IMR-90 (cell line): ENCODE results near the gene TMEM63A. TPM values are rescaled to one million over a fixed set of nuclear protein-coding genes. Genes with fewer than 3 reads are reported as not detected.

Source experiments
- ATAC-seq: fragments of 200-7000 bp; cut with Tn5 transposase; 2 replicates; pipeline ENCODE4 v1.9.1; 2020; ENCODE audit warnings: low read depth, mild to moderate bottlenecking, moderate library complexity
- BruUV-seq: library from RNA; stranded (reverse); fragments of 400-500 nt; replicated peaks from 2 replicates; lab custom pipeline; 2021; lab: Mats Ljungman, UMichigan
- CTCF ChIA-PET: fragments of 300-600 bp; formaldehyde crosslinking; extraction: SDS; loops from one replicate; lab custom pipeline; 2021; ENCODE audit warnings: antibody characterized with exemption; lab: Yijun Ruan, JAX
- POLR2A ChIA-PET: fragments of 300-600 bp; sonication (Branson Sonifier 250); formaldehyde crosslinking; loops from one replicate; lab custom pipeline; 2022; ENCODE audit warnings: antibody characterized with exemption; ENCODE audit not compliant: unreplicated experiment; lab: Charles Lee
- DNase-seq: peaks from one replicate; pipeline ENCODE4 v3.0.0; 2013
- H2AFZ ChIP-seq: replicated peaks from 2 replicates; pipeline ENCODE3; 2013; ENCODE audit warnings: low read length, mild to moderate bottlenecking; ENCODE audit not compliant: poor library complexity
- H2AK5ac ChIP-seq: 2 replicates; pipeline ENCODE4 v1.6.1; 2013; ENCODE audit warnings: low read depth, low read length, inconsistent platforms
- H2AK9ac ChIP-seq: replicated peaks from 2 replicates; pipeline ENCODE3; 2013; ENCODE audit warnings: mild to moderate bottlenecking, low read depth, low read length, moderate library complexity; ENCODE audit not compliant: poor library complexity
- H2BK120ac ChIP-seq: 2 replicates; pipeline ENCODE4 v1.6.1; 2013; ENCODE audit warnings: low read depth, low read length, inconsistent platforms
- H2BK15ac ChIP-seq: 3 replicates; pipeline ENCODE4 v1.6.1; 2013; ENCODE audit warnings: low read depth, low read length, inconsistent platforms
- H2BK20ac ChIP-seq: 2 replicates; pipeline ENCODE4 v1.6.1; 2013; ENCODE audit warnings: low read depth, mild to moderate bottlenecking, inconsistent platforms, low read length, moderate library complexity
- H2BK5ac ChIP-seq: 2 replicates; pipeline ENCODE4 v1.6.1; 2013; ENCODE audit warnings: mild to moderate bottlenecking, low read depth, low read length, inconsistent platforms; ENCODE audit not compliant: poor library complexity, severe bottlenecking
- H3K14ac ChIP-seq: replicated peaks from 2 replicates; pipeline ENCODE4 v1.6.1; 2013; ENCODE audit warnings: low read depth, low read length, inconsistent platforms
- H3K18ac ChIP-seq: 2 replicates; pipeline ENCODE4 v1.6.1; 2013; ENCODE audit warnings: low read depth, low read length, control low read depth
- H3K23ac ChIP-seq: 2 replicates; pipeline ENCODE4 v1.6.1; 2013; ENCODE audit warnings: low read depth, low read length, inconsistent platforms
- H3K27ac ChIP-seq: 2 replicates; pipeline ENCODE4 v1.5.1; 2013; ENCODE audit warnings: mild to moderate bottlenecking, control low read depth, low read length; ENCODE audit not compliant: insufficient read depth
- H3K27me3 ChIP-seq: 2 replicates; pipeline ENCODE4 v1.6.1; 2013; ENCODE audit warnings: low read length; ENCODE audit not compliant: control insufficient read depth, insufficient read depth
- H3K36me3 ChIP-seq: 2 replicates; pipeline ENCODE4 v1.6.1; 2013; ENCODE audit warnings: low read length, mixed read lengths; ENCODE audit not compliant: control insufficient read depth, insufficient read depth
- H3K4ac ChIP-seq: 2 replicates; pipeline ENCODE4 v1.6.1; 2013; ENCODE audit warnings: low read depth, low read length, inconsistent platforms
- H3K4me1 ChIP-seq: 2 replicates; pipeline ENCODE4 v1.6.1; 2013; ENCODE audit warnings: low read length, mixed read lengths; ENCODE audit not compliant: control insufficient read depth, insufficient read depth
- H3K4me2 ChIP-seq: 2 replicates; pipeline ENCODE4 v1.6.1; 2013; ENCODE audit warnings: low read depth, mild to moderate bottlenecking, control low read depth, low read length, moderate library complexity
- H3K4me3 ChIP-seq: 2 replicates; pipeline ENCODE4 v1.5.1; 2013; ENCODE audit warnings: low read depth, mild to moderate bottlenecking, control low read depth, low read length, moderate library complexity; ENCODE audit not compliant: insufficient read depth
- H3K56ac ChIP-seq: 2 replicates; pipeline ENCODE4 v1.6.1; 2013; ENCODE audit warnings: low read length, inconsistent platforms; ENCODE audit not compliant: insufficient read depth; ENCODE audit errors: extremely low read depth
- H3K79me1 ChIP-seq, 2 experiments: 2 replicates each; pipeline ENCODE4 v1.6.1; 2013; ENCODE audit warnings: low read length in 2 of 2, inconsistent platforms in 1 of 2, low read depth in 1 of 2
- H3K9ac ChIP-seq: 2 replicates; pipeline ENCODE4 v1.6.1; 2013; ENCODE audit warnings: low read depth, low read length, control low read depth
- H3K9me1 ChIP-seq: 2 replicates; pipeline ENCODE4 v1.6.1; 2013; ENCODE audit warnings: low read length, inconsistent platforms; ENCODE audit not compliant: insufficient read depth
- H3K9me3 ChIP-seq: 2 replicates; pipeline ENCODE4 v1.6.1; 2013; ENCODE audit warnings: low read length; ENCODE audit not compliant: control insufficient read depth, insufficient read depth
- H4K20me1 ChIP-seq: 2 replicates; pipeline ENCODE4 v1.6.1; 2013; ENCODE audit warnings: low read length, inconsistent platforms; ENCODE audit not compliant: insufficient read depth
- H4K5ac ChIP-seq: 2 replicates; pipeline ENCODE4 v1.6.1; 2013; ENCODE audit warnings: mild to moderate bottlenecking, low read depth, low read length, control low read depth
- H4K8ac ChIP-seq, 2 experiments: 2 replicates each; pipeline ENCODE4 v1.6.1; 2013; ENCODE audit warnings: low read depth in 2 of 2, low read length in 2 of 2, control low read depth in 1 of 2, inconsistent platforms in 1 of 2
- H4K91ac ChIP-seq: 2 replicates; pipeline ENCODE4 v1.6.1; 2013; ENCODE audit warnings: low read depth, low read length, inconsistent platforms; ENCODE audit not compliant: insufficient read depth
- BHLHE40 ChIP-seq: fragments of 150-350 bp; IDR thresholded peaks from 2 replicates; pipeline ENCODE4 v1.6.1; 2016; ENCODE audit warnings: mild to moderate bottlenecking, low read depth, low read length
- CEBPB ChIP-seq: IDR thresholded peaks from 2 replicates; pipeline ENCODE4 v1.6.1; 2012; ENCODE audit warnings: low read depth, low read length, improper control_type of control experiment
- CHD1 ChIP-seq: IDR thresholded peaks from 2 replicates; pipeline ENCODE4 v1.6.1; 2012; ENCODE audit warnings: low read depth, low read length, improper control_type of control experiment
- CTCF ChIP-seq: conservative IDR thresholded peaks from 2 replicates; pipeline ENCODE4 v1.5.1; 2012; ENCODE audit warnings: mild to moderate bottlenecking, low read depth, low read length, improper control_type of control experiment
- ELK1 ChIP-seq: fragments of 150-350 bp; IDR thresholded peaks from 2 replicates; pipeline ENCODE4 v1.6.1; 2016; ENCODE audit warnings: low read depth, mild to moderate bottlenecking, low read length, moderate library complexity, borderline replicate concordance
- FOS ChIP-seq: fragments of 150-350 bp; IDR thresholded peaks from 2 replicates; pipeline ENCODE4 v1.6.1; 2016; ENCODE audit warnings: low read depth, low read length
- MAFK ChIP-seq: IDR thresholded peaks from 2 replicates; pipeline ENCODE4 v1.6.1; 2012; ENCODE audit warnings: low read depth, low read length, improper control_type of control experiment
- MXI1 ChIP-seq: IDR thresholded peaks from 2 replicates; pipeline ENCODE4 v1.6.1; 2012; ENCODE audit warnings: low read depth, mild to moderate bottlenecking, low read length, moderate library complexity, borderline replicate concordance
- POLR2A ChIP-seq: IDR thresholded peaks from 2 replicates; pipeline ENCODE4 v1.6.1; 2012; ENCODE audit warnings: mild to moderate bottlenecking, low read depth, low read length
- RCOR1 ChIP-seq: IDR thresholded peaks from 2 replicates; pipeline ENCODE4 v1.6.1; 2012; ENCODE audit warnings: mild to moderate bottlenecking, low read length, improper control_type of control experiment; ENCODE audit not compliant: insufficient replicate concordance
- RFX5 ChIP-seq: IDR thresholded peaks from 2 replicates; pipeline ENCODE4 v1.8.0; 2012; ENCODE audit warnings: low read depth, mild to moderate bottlenecking, low read length, moderate library complexity
- USF2 ChIP-seq: fragments of 150-350 bp; IDR thresholded peaks from 2 replicates; pipeline ENCODE4 v1.6.1; 2017; ENCODE audit warnings: mild to moderate bottlenecking, antibody characterized with exemption, low read length, low read depth
- WGBS, 2 experiments: methylation state at CpG; one replicate each; pipeline versions ENCODE4 v1.1.5 to v1.1.7; 2013; ENCODE audit warnings: missing lambda C conversion rate in 2 of 2; ENCODE audit not compliant: insufficient read length in 1 of 2; ENCODE audit errors: extremely low coverage in 2 of 2; 5-methylcytosine and 5-hydroxymethylcytosine counted together
- dilution Hi-C: fragments of 300-500 bp; cut with HindIII; formaldehyde crosslinking; loops from one replicate; pipeline ENCODE4 v1.14.3; 2018; ENCODE audit warnings: low sequenced_read_pairs; ENCODE audit not compliant: unreplicated experiment
- in situ Hi-C: fragments of 300-500 bp; cut with MboI; formaldehyde crosslinking; loops from 3 replicates; pipeline ENCODE4 v1.14.3; 2019; ENCODE audit warnings: low sequenced_read_pairs, inconsistent platforms, mixed read lengths
- intact Hi-C: fragments of 100-400 bp; cut with micrococcal nuclease; formaldehyde crosslinking; loops from 2 replicates; pipeline ENCODE4 v1.10.0; 2022
- polyA plus RNA-seq, 3 experiments: library from polyadenylated mRNA; depleted of rRNA; stranded (reverse); fragments of >200 nt; gene quantifications; 2 replicates each; pipeline ENCODE4 v1.2.3, GENCODE V29; 2012; ENCODE audit warnings: low replicate concordance in 1 of 3
- total RNA-seq: library from RNA; depleted of rRNA; stranded (reverse); fragments of >200 nt; gene quantifications from 2 replicates; pipeline ENCODE4 v1.2.3, GENCODE V29; 2012

TMEM63A gene
- total and polyA plus RNA-seq, 2 of the 4 experiments (the other 2 are of a cell fraction): 4.7 to 23.3 TPM

GRCh38 chr1:225865514-225865913, 16.7 kb downstream of the TMEM63A start:
- dilution Hi-C loops: no loop called here
- Histone ChIP-seq H2AK9ac (peak overlapping the region; percentile 58), H2BK5ac (peak overlapping the region; percentile 9), H3K4ac (0 out of 2 replicates have a peak overlapping the region, but pooled peaks have one; percentile 2), H2AFZ (peak overlapping the region; percentile 26), H3K36me3 (peaks cover 52% of the 10 kb centered on the region), H3K18ac (no peak overlapping the region), H3K4me1 (peaks cover 13% of the 10 kb centered on the region), H3K9ac (no peak overlapping the region), H2BK120ac (peak overlapping the region; percentile 25; the same call in 1 of the 2 replicates), H3K4me2 (no peak overlapping the region), H2BK15ac (no peak overlapping the region), H3K9me3 (no peaks in the 10 kb centered on the region), H3K23ac (no peak overlapping the region), H3K79me1 (peaks cover 0 to 25% of the 10 kb centered on the region in 2 experiments; a peak in 2 of 4 replicates), H2AK5ac (0 out of 2 replicates have a peak overlapping the region, but pooled peaks have one; percentile 16), H4K20me1 (peaks cover 14% of the 10 kb centered on the region), H4K8ac (no peak overlapping the region), H3K27ac (peak overlapping the region; percentile 17; the same call in 1 of the 2 replicates), H3K27me3 (no peaks in the 10 kb centered on the region), H4K5ac (no peak overlapping the region), H4K91ac (no peak overlapping the region), H3K56ac (no peak overlapping the region), H3K4me3 (no peak overlapping the region), H3K9me1 (peaks cover 16% of the 10 kb centered on the region; the same call in 1 of the 2 replicates), H3K14ac (0 out of 2 replicates have a peak overlapping the region, but pooled peaks have one; percentile 29), H2BK20ac (no peak overlapping the region)
- no peak for TF ChIP-seq MAFK
- TF ChIP-seq RFX5: no peak
- no peak for TF ChIP-seq ELK1
- no peak for TF ChIP-seq POLR2A
- TF ChIP-seq CTCF: no peak
- TF ChIP-seq CEBPB: no peak
- TF ChIP-seq RCOR1: no peak
- no peak for TF ChIP-seq CHD1
- no peak for TF ChIP-seq USF2
- TF ChIP-seq MXI1: no peak
- TF ChIP-seq FOS: no peak
- TF ChIP-seq BHLHE40: no peak
- BruUV-seq: no TSS peak
- in situ Hi-C loops: no loop called here
- ATAC-seq (no peak), DNase-seq (no peak)
- ChIA-PET POLR2A (no interaction called here), CTCF (interaction anchor here (0.7 kb wide), 1 partner anchor 186 kb away, joined by 3 read pairs; no protein-coding TSS in a partner anchor)
- WGBS, 2 experiments: 94% methylated on average over 4 of the region's 13 CpGs; no CpG with 5 or more reads in 1 of the 2 experiments
- intact Hi-C loops: no loop called here
